ENCODE data around the gene OR8H1.

- TF ChIP-seq POLR2A (IDR thresholded peaks at IDR 0.05; ENCODE audit: low read length) (no peak), GATA1 (IDR thresholded peaks at IDR 0.05; ENCODE audit: low read depth, low read length) (no peak)
Observed at GRCh38 chr11:56273854-56274253, 18.2 kb downstream of the OR8H1 start, which contains the start of gene OR5T1.
